Stimulated activated CD4-positive, alpha-beta T cell treated with anti-CD3 and anti-CD28 coated beads, Interleukin-1b, Interleukin-23, amount 100 ng/mL, for 4 hours (primary cell): ENCODE measurements around the gene ROR2.

Experiments used
- DNase-seq, 2 donors: peaks; one replicate each; pipeline ENCODE4 v3.0.0-alpha.2; 2020; ENCODE audit warnings: low read depth in 2 of 2

Gene ROR2

DNA sequence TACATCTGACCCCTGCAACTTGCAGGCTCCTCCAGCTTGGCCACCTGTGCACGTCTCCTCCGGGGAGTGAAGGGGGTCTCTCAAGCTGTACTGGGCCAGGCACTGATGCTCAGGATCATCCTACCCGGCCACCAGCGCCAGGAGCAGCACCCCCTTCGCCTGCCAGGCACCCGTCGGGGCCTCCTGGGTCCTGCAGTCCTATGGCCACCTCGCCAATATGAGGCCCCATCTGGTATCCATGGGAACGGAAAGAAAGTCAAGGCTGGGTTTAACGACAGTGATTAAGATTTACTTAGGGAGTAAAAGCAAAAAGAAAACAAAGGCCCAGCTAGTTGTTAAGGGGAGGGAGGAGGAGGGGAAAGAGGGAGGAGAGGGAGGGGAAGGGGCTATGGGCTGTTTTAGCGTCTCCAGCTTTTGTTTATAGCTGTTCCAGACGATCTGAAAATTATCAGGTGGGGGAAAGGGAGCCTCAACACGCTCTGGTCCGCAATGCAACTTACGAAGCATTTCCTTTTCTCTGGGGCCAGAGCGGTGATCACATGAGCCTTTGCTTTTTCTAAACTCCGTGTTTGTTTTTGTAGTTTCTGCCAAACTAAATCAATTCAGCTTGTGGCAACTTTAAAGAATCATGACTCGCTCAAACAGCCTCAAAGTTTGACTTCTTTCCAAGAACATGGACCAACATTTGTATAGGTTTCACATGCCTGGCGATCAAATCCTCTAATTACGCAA, 132.4 kb downstream of the ROR2 start:
- no peak for DNase-seq

GRCh38 chr9:91817106-91817492, 132.9 kb downstream of the ROR2 start:
- no peak for DNase-seq

DNA sequence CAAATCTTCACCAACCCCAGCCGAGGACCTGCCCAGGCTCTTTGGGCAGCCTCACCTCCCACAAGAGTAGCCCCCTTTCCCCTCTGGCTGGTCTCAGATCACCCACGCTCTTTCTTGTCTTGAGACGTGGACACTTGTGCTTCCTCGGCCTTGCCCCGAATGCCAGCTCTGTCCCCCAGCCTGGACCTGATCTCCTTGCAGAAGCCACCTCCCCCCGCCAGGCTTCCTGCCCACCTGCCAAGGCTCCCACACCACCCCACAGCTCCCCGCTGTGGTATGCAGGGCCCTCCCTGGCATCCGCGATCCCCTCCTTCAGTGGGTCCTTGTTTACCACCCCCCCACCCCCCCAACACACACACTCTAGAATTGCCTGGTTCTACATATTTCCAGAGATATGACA, 133.7 kb downstream of the ROR2 start:
- no peak for DNase-seq

GRCh38 chr9:91815896-91816295, 134.1 kb downstream of the ROR2 start:
- no peak for DNase-seq

GRCh38 chr9:91814753-91815152, 135.3 kb downstream of the ROR2 start:
- no peak for DNase-seq

DNA sequence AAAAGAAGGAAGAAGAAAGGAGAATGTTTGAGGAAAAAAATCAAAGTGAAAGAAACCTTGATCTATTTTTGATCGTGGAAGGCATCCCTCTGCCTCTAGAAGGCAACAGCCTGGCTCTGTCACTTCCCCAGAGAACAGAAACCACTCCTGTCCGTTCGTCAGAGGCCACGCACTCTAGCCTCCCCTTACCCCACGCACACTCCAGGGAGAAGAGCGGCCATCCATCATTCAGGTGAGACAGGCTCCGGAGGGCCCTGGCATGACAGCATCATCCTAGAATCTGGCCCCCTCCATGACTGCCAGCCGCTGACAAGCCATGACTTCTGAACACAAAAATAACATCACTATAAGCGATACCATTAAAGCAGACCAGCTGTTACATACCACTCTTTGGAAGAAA, 135.8 kb downstream of the ROR2 start:
- DNase-seq, result no peak

DNA sequence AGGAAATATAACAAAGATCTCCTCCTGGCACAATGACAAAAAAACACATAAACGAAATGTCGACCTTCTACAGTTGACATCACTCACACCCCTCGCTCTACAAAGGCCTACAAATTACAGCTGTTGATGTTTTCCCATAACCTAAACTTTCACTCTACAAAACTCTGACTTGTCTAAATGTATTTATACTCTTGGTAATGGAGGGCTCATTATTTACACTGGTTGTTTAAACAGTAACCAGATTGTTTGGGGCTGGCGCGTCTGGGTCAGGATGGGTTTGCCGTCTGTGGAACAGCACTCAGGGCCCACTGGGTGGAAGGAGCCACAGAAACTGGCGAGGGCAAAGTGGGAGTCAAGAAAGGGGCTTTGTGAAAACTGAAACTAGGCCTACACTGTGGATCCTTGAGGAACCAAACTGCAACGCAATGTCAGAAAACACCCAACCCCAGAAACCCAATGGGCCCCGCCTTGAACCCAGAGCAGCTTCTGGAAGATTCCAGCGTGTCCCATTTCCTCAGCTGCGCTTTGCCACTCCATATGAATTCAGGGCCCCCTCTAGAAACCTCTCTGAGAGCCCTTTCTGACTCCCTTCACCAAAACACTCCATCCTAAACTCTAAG, 136.7 kb downstream of the ROR2 start:
- DNase-seq, result no peak

- no peak for DNase-seq
Observed at GRCh38 chr9:91812191-91812590, 137.8 kb downstream of the ROR2 start.

DNA sequence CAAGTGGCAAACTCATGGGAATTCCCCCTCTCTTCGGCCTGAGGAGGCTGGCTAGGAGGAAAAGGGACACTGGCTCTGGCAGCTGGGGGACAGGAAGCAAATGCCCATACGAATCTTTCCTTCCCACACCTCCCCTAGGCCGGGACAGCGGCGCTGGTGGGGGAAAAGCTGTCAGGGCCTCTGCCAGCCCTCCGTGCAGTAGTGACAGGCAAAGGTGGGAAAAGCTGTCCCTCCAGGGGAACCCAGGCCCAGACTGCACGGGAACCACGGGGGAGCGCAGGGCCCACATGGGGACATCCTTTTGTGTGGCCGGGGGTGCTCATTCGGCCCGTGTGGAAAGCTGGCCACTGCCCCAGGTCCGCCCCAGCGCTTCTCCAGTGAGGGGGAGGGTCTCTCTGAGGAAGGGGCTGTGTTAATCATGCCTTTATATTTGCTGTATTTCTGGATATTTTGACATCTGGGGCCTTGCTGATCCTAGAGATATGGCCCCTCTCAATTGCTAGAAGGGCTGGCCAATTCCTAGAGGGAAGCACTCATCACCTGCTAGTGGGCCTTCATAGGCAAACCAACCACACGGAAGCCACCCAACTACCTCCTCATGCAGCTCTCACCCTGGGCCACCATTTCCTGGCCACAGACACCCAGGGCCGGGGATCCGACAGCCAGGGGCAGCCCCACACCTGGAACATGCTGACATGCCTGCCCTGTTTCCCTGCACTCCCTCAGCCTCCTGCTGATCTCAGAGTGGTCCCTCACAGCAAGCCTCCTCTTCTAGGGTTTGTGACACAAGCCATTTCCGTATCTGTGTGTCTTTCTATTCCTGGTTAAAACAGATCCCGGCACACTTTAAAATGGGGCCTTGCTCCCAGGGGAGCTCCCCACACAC, 138.8 kb downstream of the ROR2 start:
- no peak for DNase-seq

- DNase-seq, result no peak
Observed at GRCh38 chr9:91810286-91810905, 139.6 kb downstream of the ROR2 start.

GRCh38 chr9:91809581-91810285, 140.3 kb downstream of the ROR2 start:
- no peak for DNase-seq

GRCh38 chr9:91807643-91808246, 142.3 kb downstream of the ROR2 start:
- no peak for DNase-seq

GRCh38 chr9:91805031-91805430, 145.0 kb downstream of the ROR2 start:
- DNase-seq, result no peak

DNA sequence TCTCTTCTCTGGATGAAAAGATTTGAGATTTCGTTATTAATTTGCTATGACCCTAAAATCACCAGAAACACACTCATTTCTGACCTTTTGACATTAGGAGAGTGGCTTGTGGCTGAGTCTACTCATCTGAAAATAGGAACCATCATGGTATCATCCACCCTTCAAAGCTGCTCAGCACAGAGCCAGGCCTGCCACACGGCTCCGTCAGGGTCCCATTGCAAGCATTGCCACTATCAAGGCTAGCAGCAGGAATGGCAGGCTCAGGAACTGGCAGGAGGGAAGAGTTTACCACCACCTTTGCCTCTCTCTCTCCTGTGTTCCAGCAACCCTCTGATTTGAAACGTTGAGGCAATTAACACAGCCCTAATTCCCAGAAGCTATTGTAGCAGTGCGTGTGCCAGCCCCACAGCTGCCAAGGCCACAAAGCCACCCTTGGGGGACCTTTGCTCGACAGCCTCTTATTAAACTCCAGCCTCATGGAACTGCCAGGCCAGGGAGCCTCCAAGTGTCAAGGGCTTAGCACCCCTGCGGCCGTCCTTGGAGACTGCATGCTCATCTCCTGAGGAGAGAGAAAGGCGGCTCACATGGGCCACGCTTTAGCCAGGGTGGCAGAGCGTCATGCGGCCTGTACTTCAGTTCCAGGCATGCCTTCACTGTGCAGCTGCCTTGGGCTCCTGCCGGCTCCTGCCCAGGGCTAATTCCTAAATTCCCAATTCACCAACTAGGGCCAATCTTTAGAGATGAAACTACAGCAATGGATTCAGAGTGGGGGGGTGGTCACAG, 145.9 kb downstream of the ROR2 start:
- DNase-seq, result no peak

DNA sequence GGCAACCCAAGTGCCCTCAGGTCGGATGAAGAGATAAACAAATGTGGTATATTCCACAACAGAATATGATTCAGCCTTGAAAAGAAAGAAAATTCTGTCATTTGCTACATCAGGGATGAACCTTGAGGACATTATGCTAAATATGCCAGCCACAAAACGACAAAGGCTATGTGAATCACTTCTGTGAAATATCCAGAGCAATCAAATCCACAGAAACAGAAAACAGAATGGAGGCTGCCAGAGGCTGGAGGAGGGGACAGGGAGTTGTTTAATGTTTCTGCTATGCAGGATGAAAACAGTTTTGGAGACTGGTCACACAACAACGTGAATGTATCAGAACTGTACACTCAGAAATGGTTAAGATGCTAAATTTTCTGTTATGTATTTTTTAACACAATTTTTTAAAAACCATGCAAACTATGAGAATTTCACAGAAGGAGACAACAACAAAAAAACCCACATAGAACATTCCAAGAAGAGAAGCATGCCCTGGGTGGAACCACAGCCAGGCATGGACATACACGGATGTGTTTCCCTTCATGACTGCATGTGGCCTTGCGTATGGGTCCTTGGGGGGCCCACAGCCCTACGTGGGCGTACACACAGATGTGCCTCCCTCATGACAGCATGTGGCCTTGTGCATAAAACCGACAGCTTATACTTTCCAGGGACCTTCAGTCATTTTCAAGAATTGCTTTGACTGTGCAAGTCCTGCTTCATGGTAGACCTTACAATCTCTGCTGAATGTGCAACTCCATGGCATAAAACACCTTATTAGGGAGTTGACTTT, 146.7 kb downstream of the ROR2 start:
- no peak for DNase-seq

DNA sequence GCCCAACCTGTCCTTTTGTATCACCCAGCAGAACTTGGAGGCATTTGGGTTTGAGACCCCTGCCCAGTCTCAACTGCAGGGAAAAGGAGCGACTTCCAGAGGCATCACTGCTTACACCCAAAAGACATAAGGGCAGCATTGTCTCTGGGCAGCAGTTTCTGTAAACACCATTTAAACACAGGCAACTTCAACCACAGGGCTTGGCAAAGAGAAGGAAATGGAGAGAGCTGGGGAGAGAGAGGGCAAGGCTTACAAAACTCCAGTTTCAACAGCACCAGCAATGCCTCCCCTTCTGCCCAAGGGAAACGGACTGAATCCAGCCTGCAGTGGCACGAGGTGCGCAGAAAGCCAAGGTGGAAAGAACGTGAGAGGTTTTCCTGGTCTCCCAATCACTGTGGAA, 147.6 kb downstream of the ROR2 start:
- DNase-seq, result no peak

- no peak for DNase-seq
Observed at GRCh38 chr9:91800473-91801030, 149.5 kb downstream of the ROR2 start.

DNA sequence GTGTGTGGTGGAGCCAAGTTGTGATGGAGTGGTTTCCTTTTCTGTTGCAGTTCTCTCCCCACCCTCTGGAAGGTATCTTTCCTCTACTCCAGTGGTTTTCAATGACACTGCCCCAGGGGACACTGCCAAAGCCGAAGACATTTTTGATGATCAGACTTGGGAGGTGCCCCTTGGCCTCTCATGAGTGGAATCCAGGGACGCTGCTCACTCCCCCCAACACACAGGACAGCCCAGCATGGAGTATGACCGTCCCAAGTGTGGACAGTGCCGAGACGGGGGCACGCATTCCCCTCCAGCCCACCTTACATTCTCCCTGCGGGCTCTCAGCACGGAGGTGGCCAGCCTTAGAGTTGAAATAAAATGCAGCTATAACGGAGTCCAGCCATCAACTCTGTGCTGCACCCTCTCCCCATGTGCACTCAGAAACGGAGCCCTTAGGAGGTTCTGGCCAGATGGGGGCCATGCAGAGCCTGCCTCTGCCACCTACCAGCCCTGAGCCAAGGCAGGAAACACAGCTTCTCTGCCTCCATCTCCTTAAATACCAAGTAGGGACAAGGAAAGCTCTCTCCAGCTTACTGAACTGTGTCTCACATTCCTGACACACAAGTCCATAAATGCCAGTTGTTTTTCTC, 150.8 kb downstream of the ROR2 start:
- no peak for DNase-seq
